ENCODE measurements around the gene CRYBB1.

DNA sequence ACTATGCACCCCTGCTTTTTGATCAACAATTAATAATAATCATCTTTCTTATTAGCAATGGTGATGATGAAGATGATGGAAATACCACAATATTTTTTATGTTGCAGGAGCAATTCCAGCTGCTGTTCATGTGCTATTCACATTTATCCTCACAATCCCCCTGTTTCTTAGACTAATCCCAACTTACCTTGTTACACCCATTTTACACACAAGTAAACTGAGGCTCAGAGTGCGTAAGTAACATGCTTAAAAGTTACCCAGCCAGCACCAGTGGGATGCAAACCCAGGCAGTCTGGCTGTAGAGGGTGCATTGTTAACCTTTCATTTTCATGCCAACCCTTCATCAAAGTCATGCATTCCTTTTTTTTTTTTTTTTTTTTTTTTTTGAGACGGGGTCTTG is 2.4 kb upstream of the CRYBB1 start:
- no peak for TF ChIP-seq GABPA (IDR thresholded peaks at IDR 0.05 in 1 of 2, conservative IDR thresholded peaks at IDR 0.05 in 1 of 2)
- TF ChIP-seq, protein P1, sequence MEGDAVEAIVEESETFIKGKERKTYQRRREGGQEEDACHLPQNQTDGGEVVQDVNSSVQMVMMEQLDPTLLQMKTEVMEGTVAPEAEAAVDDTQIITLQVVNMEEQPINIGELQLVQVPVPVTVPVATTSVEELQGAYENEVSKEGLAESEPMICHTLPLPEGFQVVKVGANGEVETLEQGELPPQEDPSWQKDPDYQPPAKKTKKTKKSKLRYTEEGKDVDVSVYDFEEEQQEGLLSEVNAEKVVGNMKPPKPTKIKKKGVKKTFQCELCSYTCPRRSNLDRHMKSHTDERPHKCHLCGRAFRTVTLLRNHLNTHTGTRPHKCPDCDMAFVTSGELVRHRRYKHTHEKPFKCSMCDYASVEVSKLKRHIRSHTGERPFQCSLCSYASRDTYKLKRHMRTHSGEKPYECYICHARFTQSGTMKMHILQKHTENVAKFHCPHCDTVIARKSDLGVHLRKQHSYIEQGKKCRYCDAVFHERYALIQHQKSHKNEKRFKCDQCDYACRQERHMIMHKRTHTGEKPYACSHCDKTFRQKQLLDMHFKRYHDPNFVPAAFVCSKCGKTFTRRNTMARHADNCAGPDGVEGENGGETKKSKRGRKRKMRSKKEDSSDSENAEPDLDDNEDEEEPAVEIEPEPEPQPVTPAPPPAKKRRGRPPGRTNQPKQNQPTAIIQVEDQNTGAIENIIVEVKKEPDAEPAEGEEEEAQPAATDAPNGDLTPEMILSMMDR (IDR thresholded peaks at IDR 0.05; ENCODE audit: low read depth, low read length, missing input control): no peak
- TF ChIP-seq, protein P2, sequence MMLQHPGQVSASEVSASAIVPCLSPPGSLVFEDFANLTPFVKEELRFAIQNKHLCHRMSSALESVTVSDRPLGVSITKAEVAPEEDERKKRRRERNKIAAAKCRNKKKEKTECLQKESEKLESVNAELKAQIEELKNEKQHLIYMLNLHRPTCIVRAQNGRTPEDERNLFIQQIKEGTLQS (IDR thresholded peaks at IDR 0.05): no peak
- TF ChIP-seq SP1 (IDR thresholded peaks at IDR 0.05): no peak
- TF ChIP-seq, protein P3, sequence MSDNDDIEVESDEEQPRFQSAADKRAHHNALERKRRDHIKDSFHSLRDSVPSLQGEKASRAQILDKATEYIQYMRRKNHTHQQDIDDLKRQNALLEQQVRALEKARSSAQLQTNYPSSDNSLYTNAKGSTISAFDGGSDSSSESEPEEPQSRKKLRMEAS (IDR thresholded peaks at IDR 0.05): no peak
- TF ChIP-seq, protein P4, sequence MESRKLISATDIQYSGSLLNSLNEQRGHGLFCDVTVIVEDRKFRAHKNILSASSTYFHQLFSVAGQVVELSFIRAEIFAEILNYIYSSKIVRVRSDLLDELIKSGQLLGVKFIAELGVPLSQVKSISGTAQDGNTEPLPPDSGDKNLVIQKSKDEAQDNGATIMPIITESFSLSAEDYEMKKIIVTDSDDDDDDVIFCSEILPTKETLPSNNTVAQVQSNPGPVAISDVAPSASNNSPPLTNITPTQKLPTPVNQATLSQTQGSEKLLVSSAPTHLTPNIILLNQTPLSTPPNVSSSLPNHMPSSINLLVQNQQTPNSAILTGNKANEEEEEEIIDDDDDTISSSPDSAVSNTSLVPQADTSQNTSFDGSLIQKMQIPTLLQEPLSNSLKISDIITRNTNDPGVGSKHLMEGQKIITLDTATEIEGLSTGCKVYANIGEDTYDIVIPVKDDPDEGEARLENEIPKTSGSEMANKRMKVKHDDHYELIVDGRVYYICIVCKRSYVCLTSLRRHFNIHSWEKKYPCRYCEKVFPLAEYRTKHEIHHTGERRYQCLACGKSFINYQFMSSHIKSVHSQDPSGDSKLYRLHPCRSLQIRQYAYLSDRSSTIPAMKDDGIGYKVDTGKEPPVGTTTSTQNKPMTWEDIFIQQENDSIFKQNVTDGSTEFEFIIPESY (IDR thresholded peaks at IDR 0.05): no peak
- no peak for TF ChIP-seq YY1 (IDR thresholded peaks at IDR 0.05)
- TF ChIP-seq NR2F2 (IDR thresholded peaks at IDR 0.05): no peak
- TF ChIP-seq, protein P5, sequence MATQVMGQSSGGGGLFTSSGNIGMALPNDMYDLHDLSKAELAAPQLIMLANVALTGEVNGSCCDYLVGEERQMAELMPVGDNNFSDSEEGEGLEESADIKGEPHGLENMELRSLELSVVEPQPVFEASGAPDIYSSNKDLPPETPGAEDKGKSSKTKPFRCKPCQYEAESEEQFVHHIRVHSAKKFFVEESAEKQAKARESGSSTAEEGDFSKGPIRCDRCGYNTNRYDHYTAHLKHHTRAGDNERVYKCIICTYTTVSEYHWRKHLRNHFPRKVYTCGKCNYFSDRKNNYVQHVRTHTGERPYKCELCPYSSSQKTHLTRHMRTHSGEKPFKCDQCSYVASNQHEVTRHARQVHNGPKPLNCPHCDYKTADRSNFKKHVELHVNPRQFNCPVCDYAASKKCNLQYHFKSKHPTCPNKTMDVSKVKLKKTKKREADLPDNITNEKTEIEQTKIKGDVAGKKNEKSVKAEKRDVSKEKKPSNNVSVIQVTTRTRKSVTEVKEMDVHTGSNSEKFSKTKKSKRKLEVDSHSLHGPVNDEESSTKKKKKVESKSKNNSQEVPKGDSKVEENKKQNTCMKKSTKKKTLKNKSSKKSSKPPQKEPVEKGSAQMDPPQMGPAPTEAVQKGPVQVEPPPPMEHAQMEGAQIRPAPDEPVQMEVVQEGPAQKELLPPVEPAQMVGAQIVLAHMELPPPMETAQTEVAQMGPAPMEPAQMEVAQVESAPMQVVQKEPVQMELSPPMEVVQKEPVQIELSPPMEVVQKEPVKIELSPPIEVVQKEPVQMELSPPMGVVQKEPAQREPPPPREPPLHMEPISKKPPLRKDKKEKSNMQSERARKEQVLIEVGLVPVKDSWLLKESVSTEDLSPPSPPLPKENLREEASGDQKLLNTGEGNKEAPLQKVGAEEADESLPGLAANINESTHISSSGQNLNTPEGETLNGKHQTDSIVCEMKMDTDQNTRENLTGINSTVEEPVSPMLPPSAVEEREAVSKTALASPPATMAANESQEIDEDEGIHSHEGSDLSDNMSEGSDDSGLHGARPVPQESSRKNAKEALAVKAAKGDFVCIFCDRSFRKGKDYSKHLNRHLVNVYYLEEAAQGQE (IDR thresholded peaks at IDR 0.05): no peak
- no peak for TF ChIP-seq TAF1 (conservative IDR thresholded peaks at IDR 0.05)

Measured in liver (tissue), 3 donors.